Measurements from ENCODE around the gene FCN1.

- TF ChIP-seq CTCF (conservative IDR thresholded peaks at IDR 0.05; ENCODE audit: low read length) (no peak), EZH2phosphoT487 (IDR thresholded peaks at IDR 0.05; ENCODE audit: borderline replicate concordance) (no peak)
These were observed 2.4 kb downstream of the FCN1 start for GRCh38 chr9:134915046-134915985.

Measured in Loucy (cell line).